GM19468 (cell line): ENCODE data around the gene DCBLD1.

Source experiments
- ATAC-seq: cut with Tn5 transposase; IDR thresholded peaks from one replicate; pipeline ENCODE4 v1.9.1; 2021; ENCODE audit warnings: mild to moderate bottlenecking, moderate library complexity, moderate number of reproducible peaks; ENCODE audit not compliant: unreplicated experiment; ENCODE audit errors: extremely low read depth

The DCBLD1 gene

GRCh38 chr6:117550078-117550600 lies 67.7 kb downstream of the DCBLD1 start:
- no peak for ATAC-seq

GRCh38 chr6:117550618-117551242 lies 68.3 kb downstream of the DCBLD1 start:
- no peak for ATAC-seq

GRCh38 chr6:117552618-117553017 lies 70.1 kb downstream of the DCBLD1 start:
- ATAC-seq: no peak

GRCh38 chr6:117553142-117553541 lies 70.7 kb downstream of the DCBLD1 start:
- ATAC-seq: no peak

GRCh38 chr6:117555262-117555849 lies 72.9 kb downstream of the DCBLD1 start:
- no peak for ATAC-seq

GRCh38 chr6:117555882-117556498 lies 73.5 kb downstream of the DCBLD1 start:
- no peak for ATAC-seq

GRCh38 chr6:117557951-117558350 lies 75.5 kb downstream of the DCBLD1 start:
- no peak for ATAC-seq

- ATAC-seq: no peak
Measured at GRCh38 chr6:117558818-117559217, 76.3 kb downstream of the DCBLD1 start.

- no peak for ATAC-seq
Measured at GRCh38 chr6:117559299-117559698, 76.8 kb downstream of the DCBLD1 start.

GRCh38 chr6:117561128-117561527 lies 78.7 kb downstream of the DCBLD1 start:
- ATAC-seq: no peak

GRCh38 chr6:117564681-117565080 lies 82.2 kb downstream of the DCBLD1 start:
- no peak for ATAC-seq

- no peak for ATAC-seq
Measured at GRCh38 chr6:117568247-117568646, 85.8 kb downstream of the DCBLD1 start.

GRCh38 chr6:117568831-117569410 lies 86.4 kb downstream of the DCBLD1 start:
- ATAC-seq: no peak

- no peak for ATAC-seq
Measured at GRCh38 chr6:117573006-117573680, 90.7 kb downstream of the DCBLD1 start.

GRCh38 chr6:117574198-117574597 lies 91.7 kb downstream of the DCBLD1 start:
- ATAC-seq: no peak

- no peak for ATAC-seq
Measured at GRCh38 chr6:117585647-117586046, 103.2 kb downstream of the DCBLD1 start.

- ATAC-seq: no peak
Measured at GRCh38 chr6:117590447-117590846, 108.0 kb downstream of the DCBLD1 start.

GRCh38 chr6:117591405-117591804 lies 108.9 kb downstream of the DCBLD1 start:
- ATAC-seq: no peak

GRCh38 chr6:117592983-117593759 lies 110.7 kb downstream of the DCBLD1 start:
- no peak for ATAC-seq
